Measurements from ENCODE around the gene MRO. TPM values are rescaled to one million over a fixed set of nuclear protein-coding genes. Genes with fewer than 3 reads are reported as not detected.

Gene MRO
- total RNA-seq, 1 experiment from 2014 or later = 0.84 TPM

- TF ChIP-seq CTCF (IDR thresholded peaks at IDR 0.05 in 2 of 3, conservative IDR thresholded peaks at IDR 0.05 in 1 of 3; ENCODE audit: borderline replicate concordance in 1 of 3, insufficient read depth in 1 of 3, low read depth in 2 of 3, low read length in 2 of 3) (no peak), RAD21 (IDR thresholded peaks at IDR 0.05; ENCODE audit: low read depth) (no peak), YY1 (IDR thresholded peaks at IDR 0.05; ENCODE audit: extremely low read depth, insufficient replicate concordance, low read depth, low read length) (no peak), EZH2 (IDR thresholded peaks at IDR 0.05) (no peak), ATF3 (IDR thresholded peaks at IDR 0.05) (no peak), JUND (IDR thresholded peaks at IDR 0.05) (no peak), ELF1 (IDR thresholded peaks at IDR 0.05; ENCODE audit: borderline replicate concordance, low read depth) (no peak), CEBPB (IDR thresholded peaks at IDR 0.05; ENCODE audit: low read depth) (no peak), SRF (IDR thresholded peaks at IDR 0.05; ENCODE audit: low read depth) (no peak), ZNF274 (IDR thresholded peaks at IDR 0.05; ENCODE audit: low read depth, low read length) (no peak), EGR1 (IDR thresholded peaks at IDR 0.05; ENCODE audit: low read depth) (no peak)
Measured at GRCh38 chr18:50806208-50806616, 13.6 kb downstream of the MRO start (continued).

- H3K79me2 ChIP-seq (ENCODE audit: insufficient read depth, low read length) = no peaks in the 10 kb centered on the region
- ChIA-PET CTCF (no interaction called here), POLR2A (interaction anchor here (0.7 kb wide), 1 partner anchor 16 kb away, joined by 3 read pairs; no protein-coding TSS in a partner anchor), RAD21 (ENCODE audit: low non-redundant PET in 1 of 2, low total read pairs in 2 of 2, uncharacterized antibody in 2 of 2, unreplicated experiment in 2 of 2) (no interaction called here)
- intact Hi-C loops (cut with micrococcal nuclease) = no loop called here
- no peaks in the 10 kb centered on the region for H3K36me3 ChIP-seq (ENCODE audit: control insufficient read depth in 1 of 2, insufficient read depth in 2 of 2, low read length in 2 of 2)
- no peaks in the 10 kb centered on the region for H3K9me2 ChIP-seq (ENCODE audit: insufficient read depth)
- H3K27me3 ChIP-seq (ENCODE audit: insufficient read depth, low read length) = no peaks in the 10 kb centered on the region
- H3K4me2 ChIP-seq (ENCODE audit: low read length) = no peak overlapping the region
- no TSS peak for BruUV-seq (replicated peaks)
- no peak overlapping the region for H3K27ac ChIP-seq (ENCODE audit: low read depth, low read length)
- H2AFZ ChIP-seq (ENCODE audit: low read depth, low read length, poor library complexity, severe bottlenecking) = no peak overlapping the region
- H3K4me3 ChIP-seq (replicated peaks in 1 of 2; ENCODE audit: low read depth in 1 of 2, low read length in 2 of 2) = no peak overlapping the region
- H3K4me1 ChIP-seq (ENCODE audit: control insufficient read depth in 1 of 2, insufficient read depth in 2 of 2, low read length in 2 of 2) = peaks cover 0 to 3% of the 10 kb centered on the region in 2 experiments; a peak in 1 of 4 replicates
- H3K9me3 ChIP-seq (ENCODE audit: control insufficient read depth in 1 of 2, insufficient read depth in 1 of 2, low read depth in 1 of 2, low read length in 2 of 2) = no peaks in the 10 kb centered on the region
- no peak overlapping the region for H3K9ac ChIP-seq (ENCODE audit: low read length)
- DNase-seq (ENCODE audit: low read depth, low spot score) (no peak), ATAC-seq (no peak)
- no peaks in the 10 kb centered on the region for H4K20me1 ChIP-seq (ENCODE audit: insufficient read depth)
- TF ChIP-seq CBX3 (IDR thresholded peaks at IDR 0.05; ENCODE audit: low read depth) = no peak
- no peak for TF ChIP-seq CTCF (IDR thresholded peaks at IDR 0.05 in 2 of 3, conservative IDR thresholded peaks at IDR 0.05 in 1 of 3; ENCODE audit: borderline replicate concordance in 1 of 3, insufficient read depth in 1 of 3, low read depth in 2 of 3, low read length in 2 of 3)
- no peak for TF ChIP-seq EZH2phosphoT487 (IDR thresholded peaks at IDR 0.05; ENCODE audit: borderline replicate concordance)
- no peak for TF ChIP-seq SRF (IDR thresholded peaks at IDR 0.05; ENCODE audit: low read depth)
- no peak for TF ChIP-seq EGR1 (IDR thresholded peaks at IDR 0.05; ENCODE audit: low read depth)
- no peak for TF ChIP-seq ELF1 (IDR thresholded peaks at IDR 0.05; ENCODE audit: borderline replicate concordance, low read depth)
- TF ChIP-seq POLR2A (IDR thresholded peaks at IDR 0.05; ENCODE audit: borderline replicate concordance, extremely low read depth, insufficient read depth, insufficient read length) = no peak
- no peak for TF ChIP-seq POLR2AphosphoS5 (IDR thresholded peaks at IDR 0.05; ENCODE audit: low read depth, low read length)
- no peak for TF ChIP-seq TCF7L2 (IDR thresholded peaks at IDR 0.05; ENCODE audit: borderline replicate concordance, extremely low read depth, insufficient read depth, insufficient read length)
- TF ChIP-seq SIN3A (IDR thresholded peaks at IDR 0.05; ENCODE audit: low read depth) = no peak
- TF ChIP-seq, protein P1, sequence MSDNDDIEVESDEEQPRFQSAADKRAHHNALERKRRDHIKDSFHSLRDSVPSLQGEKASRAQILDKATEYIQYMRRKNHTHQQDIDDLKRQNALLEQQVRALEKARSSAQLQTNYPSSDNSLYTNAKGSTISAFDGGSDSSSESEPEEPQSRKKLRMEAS (IDR thresholded peaks at IDR 0.05) = no peak
- TF ChIP-seq FOSL1 (IDR thresholded peaks at IDR 0.05; ENCODE audit: low read depth) = no peak
- TF ChIP-seq, protein P2, sequence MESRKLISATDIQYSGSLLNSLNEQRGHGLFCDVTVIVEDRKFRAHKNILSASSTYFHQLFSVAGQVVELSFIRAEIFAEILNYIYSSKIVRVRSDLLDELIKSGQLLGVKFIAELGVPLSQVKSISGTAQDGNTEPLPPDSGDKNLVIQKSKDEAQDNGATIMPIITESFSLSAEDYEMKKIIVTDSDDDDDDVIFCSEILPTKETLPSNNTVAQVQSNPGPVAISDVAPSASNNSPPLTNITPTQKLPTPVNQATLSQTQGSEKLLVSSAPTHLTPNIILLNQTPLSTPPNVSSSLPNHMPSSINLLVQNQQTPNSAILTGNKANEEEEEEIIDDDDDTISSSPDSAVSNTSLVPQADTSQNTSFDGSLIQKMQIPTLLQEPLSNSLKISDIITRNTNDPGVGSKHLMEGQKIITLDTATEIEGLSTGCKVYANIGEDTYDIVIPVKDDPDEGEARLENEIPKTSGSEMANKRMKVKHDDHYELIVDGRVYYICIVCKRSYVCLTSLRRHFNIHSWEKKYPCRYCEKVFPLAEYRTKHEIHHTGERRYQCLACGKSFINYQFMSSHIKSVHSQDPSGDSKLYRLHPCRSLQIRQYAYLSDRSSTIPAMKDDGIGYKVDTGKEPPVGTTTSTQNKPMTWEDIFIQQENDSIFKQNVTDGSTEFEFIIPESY (IDR thresholded peaks at IDR 0.05; ENCODE audit: extremely low read depth, insufficient replicate concordance, low read length) = no peak
Measured at GRCh38 chr18:50805732-50806131, 14.1 kb downstream of the MRO start.

All from HCT116 (cell line).